GM19193 (cell line): ENCODE measurements around the gene PIK3R1.

Experiments
- POLR2A ChIP-seq: IDR thresholded peaks from 4 replicates; pipeline ENCODE4 v1.6.1; 2011; ENCODE audit not compliant: insufficient read depth, insufficient read length; ENCODE audit errors: extremely low read depth

PIK3R1 gene

DNA sequence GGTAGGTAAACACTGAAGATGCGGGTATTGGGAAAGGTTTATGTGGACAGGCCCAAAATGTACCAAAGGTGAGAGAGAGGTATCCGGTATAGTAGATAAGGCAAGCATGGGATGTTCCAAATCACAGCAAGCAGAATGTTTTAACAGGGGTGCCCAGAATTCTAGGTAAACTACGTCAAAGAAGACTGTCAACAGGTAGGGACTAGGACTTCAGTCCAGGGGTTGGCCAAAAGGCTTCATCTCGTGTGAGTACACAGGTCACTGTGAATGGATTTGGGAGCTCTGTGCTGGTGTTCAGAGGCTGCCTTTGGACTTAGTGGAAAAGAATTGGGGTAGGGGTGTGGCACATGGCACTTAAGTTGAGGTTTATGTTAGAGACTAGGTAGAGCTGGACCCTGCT lies 66.4 kb downstream of the PIK3R1 start:
- no peak for TF ChIP-seq POLR2A

DNA sequence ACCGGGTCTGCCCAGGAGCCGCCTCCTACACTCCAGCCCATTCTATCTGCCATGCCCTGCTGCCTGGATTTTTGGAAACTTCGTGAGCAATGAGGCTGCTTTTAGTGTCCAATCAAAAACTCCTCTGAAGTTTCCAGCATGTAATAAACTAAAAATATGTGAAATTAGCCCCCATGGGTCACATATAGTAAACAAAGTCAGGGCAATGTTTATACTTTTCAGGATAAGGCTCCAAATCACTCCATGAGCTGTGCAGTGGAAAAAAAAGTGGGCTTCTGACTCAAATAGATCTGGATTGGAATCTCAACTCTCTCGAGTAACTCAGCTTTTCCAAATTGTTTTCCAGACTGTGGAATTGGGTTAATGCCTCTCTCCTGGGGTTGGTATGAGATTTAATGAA lies 68.2 kb downstream of the PIK3R1 start:
- TF ChIP-seq POLR2A = no peak

DNA sequence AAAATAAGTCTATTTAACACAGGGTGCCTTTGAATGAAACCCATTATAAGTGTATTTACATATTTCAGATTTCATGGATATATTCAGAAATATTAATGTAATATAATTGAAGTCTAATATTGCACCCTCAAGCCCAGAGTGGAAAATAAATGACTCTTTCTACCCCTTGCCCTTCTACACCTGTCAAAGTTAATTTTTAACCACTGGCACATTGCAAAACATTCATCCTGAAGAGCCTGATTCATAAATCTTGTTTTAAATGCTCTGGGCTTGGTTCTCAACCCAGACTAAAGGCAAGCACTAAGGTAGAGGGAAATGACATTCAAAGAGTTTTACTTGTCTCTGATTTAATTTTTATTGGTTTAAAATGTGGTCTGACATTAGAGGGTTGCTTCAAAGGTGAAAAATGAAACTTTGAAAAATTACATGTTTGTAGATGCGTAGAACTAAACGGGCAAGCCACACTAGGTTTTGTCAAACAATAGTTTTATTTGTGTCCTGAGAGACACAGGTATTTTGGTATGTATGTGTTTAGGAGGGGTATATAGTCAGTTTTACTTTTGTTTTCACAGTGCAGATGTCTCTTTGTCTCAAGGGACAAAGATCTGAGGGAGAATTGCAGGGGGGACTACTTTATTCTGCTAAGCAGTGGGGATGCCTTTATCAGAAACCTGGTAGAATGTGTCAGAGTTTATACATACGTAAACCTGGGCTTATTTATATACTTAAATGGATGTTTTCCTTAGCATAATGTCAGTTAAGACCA lies 69.7 kb downstream of the PIK3R1 start:
- TF ChIP-seq POLR2A = no peak

DNA sequence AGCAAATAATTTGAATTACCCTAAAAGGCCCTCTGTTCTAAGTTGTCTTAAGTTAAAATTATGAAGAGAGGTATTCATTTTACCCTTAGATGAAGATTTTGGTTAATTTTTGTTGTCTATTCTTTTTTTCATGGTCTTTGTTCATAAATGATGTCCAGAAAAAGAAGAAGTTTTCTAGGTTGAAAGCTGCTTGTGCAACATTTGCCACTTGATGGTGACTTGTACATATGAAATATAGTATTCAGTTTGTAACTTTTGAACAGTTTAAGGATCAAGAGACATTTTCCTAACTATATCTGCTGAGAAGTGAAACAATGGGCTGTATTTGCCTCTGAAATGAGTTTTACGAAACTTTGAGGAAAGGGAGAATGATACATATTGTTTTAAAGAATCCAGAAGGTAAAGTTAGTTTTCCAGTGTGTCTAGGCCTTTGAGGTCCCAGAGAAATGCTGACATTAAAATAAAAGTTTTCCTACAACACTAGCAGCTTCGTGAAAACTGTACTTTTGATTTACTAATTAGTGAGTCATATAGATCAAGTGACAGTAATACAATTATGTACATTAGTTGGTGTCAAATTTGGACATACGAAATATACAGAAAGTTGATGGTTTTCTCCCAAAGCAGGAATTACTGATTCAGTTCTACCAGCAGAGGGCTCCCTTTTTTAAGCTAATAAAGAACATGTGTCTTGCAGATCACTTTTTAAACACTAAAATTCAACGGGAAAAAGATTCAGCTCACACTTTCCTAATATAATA lies 70.5 kb downstream of the PIK3R1 start:
- TF ChIP-seq POLR2A = no peak

DNA sequence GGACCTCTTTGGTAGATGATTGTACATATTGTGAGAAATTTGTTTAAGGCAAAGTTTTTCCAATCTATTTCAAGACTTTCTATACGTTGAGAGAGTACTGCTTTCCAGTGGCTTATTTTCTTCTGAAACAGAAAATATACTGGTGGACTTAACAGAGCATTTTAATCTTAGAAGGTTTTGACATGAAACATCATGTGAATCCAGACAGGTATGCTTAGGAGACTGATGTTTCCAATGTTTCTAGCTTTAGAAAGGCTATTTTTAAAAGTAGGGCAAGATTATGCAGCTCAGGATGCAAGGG lies 71.0 kb downstream of the PIK3R1 start:
- TF ChIP-seq POLR2A = no peak

DNA sequence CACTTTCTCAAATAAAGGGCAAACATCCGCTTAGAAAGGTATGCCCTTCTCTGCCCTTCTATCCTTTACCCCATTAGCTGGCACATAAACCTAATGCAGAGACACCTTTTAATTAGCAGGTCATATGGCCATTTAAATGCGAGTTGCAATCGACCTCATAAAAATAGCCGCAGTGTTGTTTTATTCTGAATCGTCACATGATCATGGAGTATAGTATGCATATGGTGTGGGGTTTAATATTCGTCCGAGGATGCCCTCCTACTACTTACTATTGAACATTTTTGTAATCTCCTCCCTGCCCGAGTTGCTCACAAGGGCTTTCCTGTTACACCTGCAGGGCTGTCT lies 72.0 kb downstream of the PIK3R1 start:
- no peak for TF ChIP-seq POLR2A

DNA sequence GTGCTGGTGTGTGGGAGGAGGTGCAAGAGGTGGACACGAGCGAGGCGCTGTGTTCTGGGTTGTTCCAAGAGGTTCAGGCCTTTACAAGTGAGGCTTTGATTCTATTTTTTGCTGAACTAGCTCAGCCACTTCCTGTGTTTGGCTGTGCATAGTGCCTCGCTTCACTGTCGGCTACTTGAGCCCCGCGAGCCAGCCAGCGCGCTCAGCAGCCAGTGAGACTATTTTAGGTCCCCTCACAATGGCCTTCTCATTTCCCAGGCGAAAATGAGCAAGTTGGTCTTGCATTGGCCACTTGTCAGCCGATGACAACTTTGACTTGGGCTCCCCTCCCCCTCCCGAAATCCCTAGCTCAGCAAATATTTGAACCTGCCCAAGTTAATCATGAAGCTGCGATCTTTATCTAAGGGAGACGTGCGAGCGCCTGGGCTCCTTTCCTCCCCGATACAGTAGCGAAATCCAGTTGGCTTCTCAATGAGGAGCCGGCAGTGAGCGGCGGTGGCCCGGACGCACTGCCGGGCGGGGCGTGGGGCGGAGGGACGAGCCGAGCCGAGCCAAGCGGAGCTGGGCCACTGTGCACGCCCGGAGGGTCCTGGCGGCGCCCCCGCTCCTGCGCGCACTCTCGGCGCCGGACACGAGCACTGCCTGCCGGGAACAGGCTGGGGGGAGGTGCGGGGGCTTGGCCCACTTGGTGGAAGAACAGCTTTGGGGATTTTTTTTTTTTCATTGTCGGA lies 72.6 kb downstream of the PIK3R1 start:
- TF ChIP-seq POLR2A = peak; percentile 43

DNA sequence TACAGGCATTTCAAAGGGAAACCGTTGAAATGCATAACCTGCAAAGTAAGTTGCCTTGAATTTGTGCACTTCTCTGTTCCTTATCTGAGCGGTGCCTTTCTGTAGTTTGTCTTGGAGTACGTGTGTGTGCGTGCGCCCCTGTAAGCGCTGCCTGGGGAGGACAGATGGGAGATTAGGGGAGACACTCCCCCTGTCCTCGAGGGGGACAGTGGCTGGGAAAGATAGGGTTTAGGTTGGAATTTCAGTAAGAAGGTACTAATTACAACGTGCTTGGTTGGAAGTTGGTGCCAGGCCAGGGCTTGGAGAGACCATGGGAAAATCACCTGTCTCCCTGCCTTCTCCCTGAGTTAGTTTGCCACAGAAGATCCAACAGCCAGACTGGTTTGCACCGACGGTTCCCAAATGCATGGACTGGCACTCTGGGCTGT lies 73.2 kb downstream of the PIK3R1 start:
- TF ChIP-seq POLR2A = no peak

DNA sequence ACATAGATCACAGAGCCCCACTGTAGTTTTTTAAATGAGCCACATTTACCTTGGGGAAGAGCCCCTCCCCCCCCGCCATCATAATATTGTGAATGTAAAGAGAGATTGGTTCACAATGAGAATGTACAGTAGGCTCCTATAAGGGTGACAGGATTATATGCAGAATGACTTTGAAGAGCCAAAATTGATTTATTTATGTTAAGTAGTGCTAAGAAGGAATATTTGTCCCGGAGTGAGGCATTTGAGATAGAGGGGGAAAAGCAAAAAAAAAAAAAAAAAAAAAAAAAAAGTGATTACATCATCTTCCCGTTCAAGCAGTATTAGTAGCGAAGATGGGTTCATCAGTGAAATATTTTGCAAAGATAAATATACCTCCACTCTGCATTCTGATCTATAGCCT lies 73.9 kb downstream of the PIK3R1 start:
- no peak for TF ChIP-seq POLR2A

DNA sequence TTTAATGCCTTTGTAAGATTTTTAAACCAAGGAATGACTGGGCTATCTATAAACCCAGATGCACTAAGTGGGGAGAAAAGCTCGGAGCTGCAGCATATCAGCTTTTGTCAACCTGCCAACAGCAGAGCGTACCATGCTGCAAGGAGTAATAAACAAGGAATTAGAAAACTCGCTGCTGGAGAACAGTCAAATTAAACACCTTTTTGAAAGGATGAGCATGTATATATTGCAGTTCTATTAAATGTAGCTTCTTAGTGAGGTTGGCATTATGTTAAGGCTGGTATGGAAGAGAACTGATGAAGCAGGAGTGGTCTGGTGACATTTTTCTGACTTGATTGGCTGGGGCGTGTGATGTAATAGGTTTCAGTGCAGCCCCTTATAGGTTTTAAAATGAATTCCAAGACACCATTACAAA lies 74.7 kb downstream of the PIK3R1 start:
- no peak for TF ChIP-seq POLR2A

DNA sequence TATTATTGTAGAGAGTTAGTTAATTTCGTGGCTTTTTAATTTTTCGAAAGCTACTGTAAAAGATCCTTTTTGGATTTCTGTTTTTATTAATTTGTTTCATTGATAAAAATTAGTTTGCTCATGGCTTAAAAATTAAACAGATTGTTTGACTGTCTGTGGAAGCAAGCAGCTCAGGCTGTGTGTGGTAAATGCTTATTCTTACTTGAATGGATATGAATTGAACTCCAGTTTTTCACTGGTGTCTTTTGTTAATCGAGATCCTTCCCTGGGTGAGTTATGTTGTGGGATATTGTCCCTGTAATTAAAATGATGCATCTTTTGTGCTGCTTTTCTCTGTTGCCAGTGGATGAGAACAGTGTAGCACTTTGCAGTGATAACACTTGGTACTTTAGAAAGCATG lies 75.3 kb downstream of the PIK3R1 start:
- TF ChIP-seq POLR2A = no peak

DNA sequence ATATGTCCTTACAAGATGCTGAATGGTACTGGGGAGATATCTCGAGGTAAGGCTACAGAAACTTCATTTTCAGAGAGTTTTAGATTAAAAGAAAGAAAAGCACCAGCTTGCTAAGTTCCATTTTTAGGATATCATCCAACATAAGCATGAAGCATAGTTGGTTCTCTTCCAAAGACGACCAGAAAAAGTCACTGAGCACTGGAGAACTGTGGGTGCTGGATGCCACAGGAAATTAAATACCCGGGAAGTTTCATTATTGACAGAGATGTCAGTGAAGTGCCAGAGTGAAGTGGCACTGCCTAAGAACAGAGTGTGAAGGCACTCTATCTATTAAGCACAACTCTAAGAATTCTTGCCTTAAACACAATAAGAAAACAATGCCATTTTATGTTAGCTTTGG lies 76.8 kb downstream of the PIK3R1 start:
- no peak for TF ChIP-seq POLR2A

DNA sequence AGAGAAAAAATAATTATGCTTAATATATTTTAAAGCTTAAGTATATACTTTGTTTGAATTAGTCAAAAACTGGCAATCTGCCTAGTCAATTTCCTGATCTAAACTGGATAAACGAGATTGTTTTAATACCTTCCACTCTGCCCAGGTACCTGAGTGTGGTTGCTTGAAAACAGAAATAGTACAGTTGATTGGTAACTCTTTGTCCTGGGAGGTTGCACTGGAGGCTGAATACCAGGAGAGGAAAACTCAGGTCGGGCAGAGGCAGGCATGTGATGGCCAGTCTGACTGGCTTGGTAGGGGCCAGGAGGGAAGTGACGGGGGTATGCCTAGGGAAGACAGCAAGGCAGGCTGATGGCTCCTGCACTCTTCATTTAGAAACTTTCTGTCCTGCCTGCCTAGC lies 80.2 kb downstream of the PIK3R1 start:
- TF ChIP-seq POLR2A = no peak

DNA sequence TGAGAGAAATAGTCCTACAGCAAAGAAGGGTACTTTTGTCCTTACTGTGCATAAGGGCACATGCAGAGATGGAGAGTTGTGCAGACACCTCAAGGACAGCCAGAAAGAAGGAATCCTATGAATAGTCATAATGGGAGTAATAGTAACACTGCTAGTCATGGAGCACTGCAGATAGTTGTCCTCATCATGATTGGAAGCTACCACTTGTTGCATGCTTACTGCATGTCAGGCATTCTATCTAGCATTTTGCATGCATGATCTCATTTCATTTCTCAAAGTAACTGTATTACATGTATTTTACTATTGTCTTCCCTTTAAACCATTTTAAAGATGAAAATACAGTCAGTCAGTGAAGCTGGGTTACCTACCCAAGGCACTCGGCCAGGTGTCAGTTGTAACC lies 81.3 kb downstream of the PIK3R1 start:
- TF ChIP-seq POLR2A = no peak

DNA sequence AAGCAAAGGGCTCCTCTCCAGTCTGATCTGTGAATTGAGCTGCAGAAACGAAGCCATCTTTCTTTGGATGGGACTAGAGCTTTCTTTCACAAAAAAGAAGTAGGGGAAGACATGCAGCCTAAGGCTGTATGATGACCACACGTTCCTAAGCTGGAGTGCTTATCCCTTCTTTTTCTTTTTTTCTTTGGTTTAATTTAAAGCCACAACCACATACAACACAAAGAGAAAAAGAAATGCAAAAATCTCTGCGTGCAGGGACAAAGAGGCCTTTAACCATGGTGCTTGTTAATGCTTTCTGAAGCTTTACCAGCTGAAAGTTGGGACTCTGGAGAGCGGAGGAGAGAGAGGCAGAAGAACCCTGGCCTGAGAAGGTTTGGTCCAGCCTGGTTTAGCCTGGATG lies 82.1 kb downstream of the PIK3R1 start:
- TF ChIP-seq POLR2A = no peak

DNA sequence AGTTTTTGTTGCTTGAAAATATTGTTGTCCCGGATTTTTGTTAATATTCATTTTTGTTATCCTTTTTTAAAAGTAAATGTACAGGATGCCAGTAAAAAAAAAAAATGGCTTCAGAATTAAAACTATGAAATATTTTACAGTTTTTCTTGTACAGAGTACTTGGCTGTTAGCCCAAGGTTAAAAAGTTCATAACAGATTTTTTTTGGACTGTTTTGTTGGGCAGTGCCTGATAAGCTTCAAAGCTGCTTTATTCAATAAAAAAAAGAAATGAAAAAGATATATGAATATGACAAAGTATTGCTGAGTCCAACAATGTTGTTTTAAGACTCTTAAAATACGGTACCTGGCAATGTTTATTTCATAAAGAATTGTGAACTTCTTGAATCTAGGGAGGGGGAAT lies 82.9 kb downstream of the PIK3R1 start:
- no peak for TF ChIP-seq POLR2A
